Neural cell (in vitro differentiated cells): ENCODE data around the gene SWAP70. TPM values are rescaled to one million over a fixed set of nuclear protein-coding genes. Genes with fewer than 3 reads are reported as not detected.

Experiments used
- H2AFZ ChIP-seq: fragments of 200-600, 300-800 bp; sonication (generic), shearing (Covaris generic); 2 replicates; pipeline ENCODE4 v1.6.0; 2014; ENCODE audit warnings: low read depth, mild to moderate bottlenecking, antibody characterized with exemption, low read length, moderate library complexity
- H3F3A ChIP-seq: fragments of 200-600 bp; shearing (Covaris generic); 2 replicates; pipeline ENCODE4 v1.6.1; 2016; ENCODE audit warnings: mild to moderate bottlenecking, moderate library complexity, mixed read lengths, antibody characterized with exemption, low read length; ENCODE audit not compliant: insufficient read depth, poor library complexity, severe bottlenecking
- H3K27ac ChIP-seq: fragments of 200-600, 300-800 bp; sonication (generic), shearing (Covaris generic); 2 replicates; pipeline ENCODE4 v1.5.1; 2014; ENCODE audit warnings: mild to moderate bottlenecking, low read length, moderate library complexity
- H3K27me3 ChIP-seq: fragments of 300-800, 200-600 bp; sonication (generic), shearing (Covaris generic); 2 replicates; pipeline ENCODE4 v1.6.0; 2014; ENCODE audit warnings: mild to moderate bottlenecking, low read depth, low read length, moderate library complexity; ENCODE audit not compliant: insufficient read depth
- H3K36me3 ChIP-seq: fragments of 300-800, 200-600 bp; sonication (generic), shearing (Covaris generic); 2 replicates; pipeline ENCODE4 v1.5.1; 2014; ENCODE audit warnings: mild to moderate bottlenecking, antibody characterized with exemption, low read length, moderate library complexity; ENCODE audit not compliant: insufficient read depth
- H3K4me2 ChIP-seq: fragments of 300-800, 200-600 bp; sonication (generic), shearing (Covaris generic); 2 replicates; pipeline ENCODE4 v1.6.0; 2014; ENCODE audit warnings: mild to moderate bottlenecking, low read length
- H3K4me3 ChIP-seq: fragments of 300-800, 200-600 bp; sonication (generic), shearing (Covaris generic); 2 replicates; pipeline ENCODE4 v1.5.1; 2014; ENCODE audit warnings: mild to moderate bottlenecking, low read length, moderate library complexity
- H3K79me2 ChIP-seq: fragments of 200-600 bp; shearing (Covaris generic); replicated peaks from 2 replicates; pipeline ENCODE4 v1.6.0; 2014; ENCODE audit warnings: mild to moderate bottlenecking, low read length, moderate library complexity; ENCODE audit not compliant: insufficient read depth
- H3K9ac ChIP-seq: fragments of 300-800, 200-600 bp; sonication (generic), shearing (Covaris generic); 2 replicates; pipeline ENCODE4 v1.6.1; 2016; ENCODE audit warnings: mild to moderate bottlenecking, low read length, mixed read lengths
- H3K9me2 ChIP-seq: fragments of 200-600 bp; shearing (Covaris generic); 2 replicates; pipeline ENCODE4 v1.6.1; 2016; ENCODE audit warnings: mild to moderate bottlenecking, low read length, mixed read lengths; ENCODE audit not compliant: insufficient read depth
- H3K9me3 ChIP-seq: fragments of 200-600, 300-800 bp; sonication (generic), shearing (Covaris generic); 2 replicates; pipeline ENCODE4 v1.6.1; 2016; ENCODE audit warnings: mild to moderate bottlenecking, mixed run types, low read length, moderate library complexity, mixed read lengths
- H4K20me1 ChIP-seq: fragments of 200-600 bp; shearing (Covaris generic); 2 replicates; pipeline ENCODE4 v1.6.1; 2016; ENCODE audit warnings: mild to moderate bottlenecking, mixed run types; ENCODE audit not compliant: insufficient read depth
- EP300 ChIP-seq: fragments of 450-650 bp; conservative IDR thresholded peaks from 2 replicates; pipeline ENCODE4 v1.6.1; 2014; ENCODE audit warnings: antibody characterized with exemption, mild to moderate bottlenecking, moderate library complexity; ENCODE audit not compliant: poor library complexity, severe bottlenecking
- EZH2 ChIP-seq: fragments of 200-600, 300-800 bp; shearing (Covaris generic), sonication (generic); IDR thresholded peaks from 2 replicates; pipeline ENCODE4 v1.6.1; 2014; ENCODE audit warnings: antibody characterized with exemption, low read length, borderline replicate concordance, mild to moderate bottlenecking; ENCODE audit not compliant: insufficient read depth, poor library complexity, severe bottlenecking
- MXI1 ChIP-seq: fragments of 450-650 bp; conservative IDR thresholded peaks from 2 replicates; pipeline ENCODE4 v1.6.1; 2014; ENCODE audit warnings: antibody characterized with exemption, mild to moderate bottlenecking; ENCODE audit not compliant: poor library complexity, severe bottlenecking
- POLR2AphosphoS5 ChIP-seq: IDR thresholded peaks from 2 replicates; pipeline ENCODE4 v1.6.1; 2012
- RAD21 ChIP-seq: fragments of 450-650 bp; conservative IDR thresholded peaks from 2 replicates; pipeline ENCODE4 v1.6.1; 2014; ENCODE audit warnings: antibody characterized with exemption, mild to moderate bottlenecking, moderate library complexity
- SMC3 ChIP-seq: fragments of 450-650 bp; conservative IDR thresholded peaks from 2 replicates; pipeline ENCODE4 v1.6.1; 2014; ENCODE audit warnings: antibody characterized with exemption, mild to moderate bottlenecking, moderate library complexity; ENCODE audit not compliant: poor library complexity
- TAF1 ChIP-seq: IDR thresholded peaks from 2 replicates; pipeline ENCODE4 v1.6.1; 2012; ENCODE audit warnings: low read depth
- polyA plus RNA-seq: library from polyadenylated mRNA; depleted of rRNA; stranded (reverse); fragments of >200 nt; gene quantifications from 2 replicates; pipeline ENCODE4 v1.2.3, GENCODE V29; 2014
- TF ChIP-seq, protein P1 (sequence below): fragments of 450-650 bp; IDR thresholded peaks from 2 replicates; pipeline ENCODE4 v1.5.1; 2014; ENCODE audit warnings: antibody characterized with exemption, mild to moderate bottlenecking, moderate library complexity; ENCODE audit not compliant: poor library complexity, severe bottlenecking
- TF ChIP-seq, protein P2 (sequence below): IDR thresholded peaks from 2 replicates; pipeline ENCODE4 v1.6.1; 2012; ENCODE audit warnings: borderline replicate concordance

The SWAP70 gene
- polyA plus RNA-seq, 1 donor from 2014 or later = 1.4 TPM

DNA sequence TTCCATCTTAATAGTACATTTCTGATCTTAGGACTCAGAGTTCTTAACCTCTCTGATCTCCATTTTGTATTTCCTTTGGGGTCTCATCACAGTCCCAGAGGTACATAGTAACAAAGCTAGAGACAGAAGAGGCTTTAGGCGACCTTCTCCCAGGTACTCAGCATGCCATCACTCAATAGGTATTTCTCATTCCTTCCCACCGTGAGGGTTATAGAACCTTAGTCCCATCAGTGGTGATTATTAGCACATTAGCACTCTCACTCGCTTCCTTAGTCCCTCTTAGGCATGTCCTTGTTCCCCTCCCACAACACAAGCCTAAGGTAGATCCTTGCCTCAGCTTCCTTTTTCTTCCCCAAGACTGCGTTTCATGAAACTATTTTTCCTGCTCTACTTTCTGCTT is 14.7 kb downstream of the SWAP70 start:
- no peaks in the 10 kb centered on the region for H3K79me2 ChIP-seq
- H3K4me2 ChIP-seq = no peak overlapping the region
- no peaks in the 10 kb centered on the region for H3F3A ChIP-seq
- H4K20me1 ChIP-seq = no peaks in the 10 kb centered on the region
- H3K27me3 ChIP-seq = no peaks in the 10 kb centered on the region
- peaks cover 5% of the 10 kb centered on the region for H3K9me3 ChIP-seq
- TF ChIP-seq MXI1 = no peak
- no peak for TF ChIP-seq EP300
- TF ChIP-seq, protein P1, sequence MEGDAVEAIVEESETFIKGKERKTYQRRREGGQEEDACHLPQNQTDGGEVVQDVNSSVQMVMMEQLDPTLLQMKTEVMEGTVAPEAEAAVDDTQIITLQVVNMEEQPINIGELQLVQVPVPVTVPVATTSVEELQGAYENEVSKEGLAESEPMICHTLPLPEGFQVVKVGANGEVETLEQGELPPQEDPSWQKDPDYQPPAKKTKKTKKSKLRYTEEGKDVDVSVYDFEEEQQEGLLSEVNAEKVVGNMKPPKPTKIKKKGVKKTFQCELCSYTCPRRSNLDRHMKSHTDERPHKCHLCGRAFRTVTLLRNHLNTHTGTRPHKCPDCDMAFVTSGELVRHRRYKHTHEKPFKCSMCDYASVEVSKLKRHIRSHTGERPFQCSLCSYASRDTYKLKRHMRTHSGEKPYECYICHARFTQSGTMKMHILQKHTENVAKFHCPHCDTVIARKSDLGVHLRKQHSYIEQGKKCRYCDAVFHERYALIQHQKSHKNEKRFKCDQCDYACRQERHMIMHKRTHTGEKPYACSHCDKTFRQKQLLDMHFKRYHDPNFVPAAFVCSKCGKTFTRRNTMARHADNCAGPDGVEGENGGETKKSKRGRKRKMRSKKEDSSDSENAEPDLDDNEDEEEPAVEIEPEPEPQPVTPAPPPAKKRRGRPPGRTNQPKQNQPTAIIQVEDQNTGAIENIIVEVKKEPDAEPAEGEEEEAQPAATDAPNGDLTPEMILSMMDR = no peak
- TF ChIP-seq, protein P2, sequence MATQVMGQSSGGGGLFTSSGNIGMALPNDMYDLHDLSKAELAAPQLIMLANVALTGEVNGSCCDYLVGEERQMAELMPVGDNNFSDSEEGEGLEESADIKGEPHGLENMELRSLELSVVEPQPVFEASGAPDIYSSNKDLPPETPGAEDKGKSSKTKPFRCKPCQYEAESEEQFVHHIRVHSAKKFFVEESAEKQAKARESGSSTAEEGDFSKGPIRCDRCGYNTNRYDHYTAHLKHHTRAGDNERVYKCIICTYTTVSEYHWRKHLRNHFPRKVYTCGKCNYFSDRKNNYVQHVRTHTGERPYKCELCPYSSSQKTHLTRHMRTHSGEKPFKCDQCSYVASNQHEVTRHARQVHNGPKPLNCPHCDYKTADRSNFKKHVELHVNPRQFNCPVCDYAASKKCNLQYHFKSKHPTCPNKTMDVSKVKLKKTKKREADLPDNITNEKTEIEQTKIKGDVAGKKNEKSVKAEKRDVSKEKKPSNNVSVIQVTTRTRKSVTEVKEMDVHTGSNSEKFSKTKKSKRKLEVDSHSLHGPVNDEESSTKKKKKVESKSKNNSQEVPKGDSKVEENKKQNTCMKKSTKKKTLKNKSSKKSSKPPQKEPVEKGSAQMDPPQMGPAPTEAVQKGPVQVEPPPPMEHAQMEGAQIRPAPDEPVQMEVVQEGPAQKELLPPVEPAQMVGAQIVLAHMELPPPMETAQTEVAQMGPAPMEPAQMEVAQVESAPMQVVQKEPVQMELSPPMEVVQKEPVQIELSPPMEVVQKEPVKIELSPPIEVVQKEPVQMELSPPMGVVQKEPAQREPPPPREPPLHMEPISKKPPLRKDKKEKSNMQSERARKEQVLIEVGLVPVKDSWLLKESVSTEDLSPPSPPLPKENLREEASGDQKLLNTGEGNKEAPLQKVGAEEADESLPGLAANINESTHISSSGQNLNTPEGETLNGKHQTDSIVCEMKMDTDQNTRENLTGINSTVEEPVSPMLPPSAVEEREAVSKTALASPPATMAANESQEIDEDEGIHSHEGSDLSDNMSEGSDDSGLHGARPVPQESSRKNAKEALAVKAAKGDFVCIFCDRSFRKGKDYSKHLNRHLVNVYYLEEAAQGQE = no peak
- TF ChIP-seq EZH2 = no peak
- TF ChIP-seq POLR2AphosphoS5 = no peak
- no peak for TF ChIP-seq TAF1
- TF ChIP-seq SMC3 = no peak
- TF ChIP-seq RAD21 = no peak
- H3K27ac ChIP-seq = no peak overlapping the region
- no peak overlapping the region for H3K4me3 ChIP-seq
- H3K9ac ChIP-seq = no peak overlapping the region
- H2AFZ ChIP-seq = no peak overlapping the region
- H3K36me3 ChIP-seq = no peaks in the 10 kb centered on the region
- no peaks in the 10 kb centered on the region for H3K9me2 ChIP-seq

DNA sequence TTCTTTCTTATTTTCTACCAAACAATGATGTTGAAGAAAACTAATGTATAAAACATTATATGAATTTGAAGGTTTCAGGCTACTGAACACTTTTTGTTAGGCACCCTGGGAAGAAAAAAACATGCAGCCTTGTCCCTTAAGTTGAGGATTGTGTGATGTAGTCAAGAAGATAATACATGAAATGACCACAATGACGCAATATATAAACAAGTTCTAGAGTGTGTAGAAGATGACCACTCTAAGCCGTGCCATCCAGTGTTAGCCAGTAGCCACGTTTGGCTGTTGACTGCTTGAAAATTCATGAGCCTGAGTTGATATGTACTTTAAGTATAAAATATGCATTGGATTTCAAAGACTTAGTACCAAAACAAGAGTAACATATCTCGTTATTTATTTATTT is 16.2 kb downstream of the SWAP70 start:
- TF ChIP-seq TAF1 = no peak
- TF ChIP-seq RAD21 = no peak
- TF ChIP-seq EZH2 = no peak
- no peak for TF ChIP-seq MXI1
- no peak for TF ChIP-seq POLR2AphosphoS5
- TF ChIP-seq, protein P2 = no peak
- TF ChIP-seq, protein P1 = no peak
- TF ChIP-seq SMC3 = no peak
- TF ChIP-seq EP300 = no peak
- no peak overlapping the region for H3K4me3 ChIP-seq
- no peaks in the 10 kb centered on the region for H3K79me2 ChIP-seq
- no peak overlapping the region for H3K4me2 ChIP-seq
- H2AFZ ChIP-seq = no peak overlapping the region
- no peaks in the 10 kb centered on the region for H3K9me2 ChIP-seq
- H3F3A ChIP-seq = no peaks in the 10 kb centered on the region
- H3K27me3 ChIP-seq = no peaks in the 10 kb centered on the region
- no peaks in the 10 kb centered on the region for H3K36me3 ChIP-seq
- peaks cover 5% of the 10 kb centered on the region for H3K9me3 ChIP-seq
- no peak overlapping the region for H3K9ac ChIP-seq
- no peak overlapping the region for H3K27ac ChIP-seq
- no peaks in the 10 kb centered on the region for H4K20me1 ChIP-seq
